T-helper 2 cell treated with Interferon-gamma antibody and Interleukin-4, amounts not matched to agents 100 ng/mL and 5 ng/mL, for 36 hours (primary cell): ENCODE data around the gene TARBP1. TPM values are rescaled to one million over a fixed set of nuclear protein-coding genes. Genes with fewer than 3 reads are reported as not detected.
"Not testable (repeated sequence)": the region's sequence is repeated elsewhere in the genome, so short reads cannot be mapped to it uniquely, and the experiment has no call there.

Experiments used
- intact Hi-C: fragments of 100-400 bp; cut with micrococcal nuclease; formaldehyde crosslinking; loops from one replicate; pipeline ENCODE4 v1.15.1; 2023
- total RNA-seq: library from RNA; stranded (reverse); gene quantifications from 2 replicates; pipeline ENCODE4 v1.2.3, GENCODE V29; 2022

The TARBP1 gene
- total RNA-seq, 1 donor from 2014 or later = 55.8 TPM

DNA sequence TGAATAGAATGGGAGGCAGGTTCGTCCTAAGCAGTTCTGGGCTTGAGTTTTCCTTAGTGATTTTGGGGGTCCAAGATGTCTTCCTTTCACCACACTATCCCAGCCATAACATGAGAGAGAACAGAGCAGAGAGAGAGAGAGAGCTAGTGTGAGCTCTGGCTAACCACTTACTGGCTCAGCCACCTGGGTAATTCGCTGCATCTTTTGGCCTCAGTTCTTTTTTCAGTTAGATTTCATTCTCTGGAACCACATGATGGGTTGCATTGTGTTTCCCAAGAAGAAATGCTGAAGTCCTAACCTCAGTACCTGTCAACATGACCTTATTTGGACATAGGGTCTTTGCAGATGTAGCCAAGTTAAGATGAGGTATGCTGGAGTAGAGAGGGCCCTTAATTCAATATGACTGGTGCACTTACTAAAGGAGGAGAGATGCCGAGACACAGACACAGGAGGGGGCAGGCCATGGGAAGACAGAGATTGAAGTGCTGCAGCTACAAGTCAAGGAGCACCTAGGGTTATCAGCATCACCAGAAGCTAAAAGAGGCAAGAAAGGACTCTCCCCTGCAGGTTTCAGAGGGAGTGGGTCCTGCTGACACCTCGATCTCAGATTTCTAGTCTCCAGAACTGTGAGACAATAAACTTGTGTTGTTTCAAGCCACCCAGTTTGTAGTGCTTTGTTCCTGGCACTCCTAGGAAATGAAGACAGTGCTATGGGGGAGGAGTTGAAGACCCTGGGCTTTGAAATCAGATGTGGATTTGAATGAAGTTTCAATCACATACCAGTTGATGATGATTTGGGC, 26.2 kb upstream of the TARBP1 start:
- intact Hi-C loops = no loop called here

GRCh38 chr1:234504251-234504650, 25.3 kb upstream of the TARBP1 start:
- intact Hi-C loops = not testable (repeated sequence)

GRCh38 chr1:234503193-234504050, 24.4 kb upstream of the TARBP1 start:
- intact Hi-C loops = no loop called here

GRCh38 chr1:234502785-234503184, 23.8 kb upstream of the TARBP1 start:
- intact Hi-C loops = no loop called here

DNA sequence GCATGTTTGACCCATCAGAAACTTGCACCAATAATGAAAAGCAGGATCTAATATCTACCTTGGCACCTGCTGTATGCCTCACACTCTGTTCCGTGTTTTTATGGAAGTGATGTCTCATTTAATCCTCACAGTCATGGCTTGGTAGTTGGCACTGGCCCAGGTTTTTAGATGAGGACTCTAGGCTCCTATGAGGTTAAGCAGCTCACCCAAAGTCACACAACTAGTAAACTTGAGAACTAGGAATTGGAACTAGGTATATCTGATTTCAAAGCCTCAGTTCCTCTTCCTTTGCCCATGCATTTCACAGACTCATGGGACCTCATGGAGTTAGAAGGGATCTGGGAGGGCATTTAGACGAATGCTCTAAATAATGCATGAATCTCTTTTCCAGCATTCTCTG, 21.3 kb upstream of the TARBP1 start:
- intact Hi-C loops = no loop called here

GRCh38 chr1:234499943-234500245, 20.9 kb upstream of the TARBP1 start:
- intact Hi-C loops = loop anchor here (1.0 to 10.0 kb wide), 9 partner anchors 13 to 917 kb away; no protein-coding TSS in a partner anchor

DNA sequence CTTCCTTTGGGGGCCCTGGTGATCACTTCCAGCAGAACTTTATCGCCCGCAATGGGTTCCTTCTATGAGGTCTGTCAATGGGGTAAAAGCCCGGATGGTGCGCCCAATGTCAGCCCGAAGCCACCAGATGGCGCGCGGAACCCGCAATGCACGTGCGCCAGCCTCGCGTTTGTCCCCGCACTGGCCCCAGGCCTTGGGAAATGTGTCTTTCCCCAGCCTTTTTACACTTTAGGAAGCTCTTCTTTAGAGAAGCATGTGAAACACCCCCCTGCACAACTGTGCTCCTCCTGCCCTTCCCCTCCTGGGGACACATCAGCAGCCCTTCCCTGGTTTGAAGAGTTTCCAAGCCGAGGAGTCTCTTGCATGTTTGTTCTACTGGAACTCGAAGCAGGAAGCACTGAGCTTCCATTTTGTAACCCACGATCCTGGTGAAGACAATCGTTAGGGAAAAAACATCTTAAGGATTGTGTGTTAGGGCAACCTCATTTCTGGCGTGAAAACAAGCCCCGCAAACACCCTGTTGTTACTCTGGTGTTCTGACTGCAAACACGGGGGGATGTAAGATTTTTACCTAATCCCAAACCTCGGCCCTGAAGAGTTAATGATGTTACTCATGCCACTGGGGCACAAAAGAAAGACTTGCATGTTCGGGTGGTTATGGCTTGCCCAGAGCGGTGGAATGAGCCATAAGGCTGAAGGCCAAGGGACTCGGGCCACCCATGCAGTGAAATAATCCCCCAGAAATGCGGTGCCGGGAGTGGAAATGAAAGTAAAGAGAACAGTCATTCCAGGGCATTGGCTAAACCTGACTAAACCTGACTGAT, 20.4 kb upstream of the TARBP1 start:
- intact Hi-C loops = loop anchor here (1.0 to 10.0 kb wide), 9 partner anchors 12 to 918 kb away; no protein-coding TSS in a partner anchor

- intact Hi-C loops = loop anchor here (1.0 to 10.0 kb wide), 9 partner anchors 11 to 919 kb away; no protein-coding TSS in a partner anchor
These were observed 19.6 kb upstream of the TARBP1 start for GRCh38 chr1:234498448-234499118.

- intact Hi-C loops = loop anchor here (5.0 to 10.0 kb wide), 4 partner anchors 347 to 920 kb away; no protein-coding TSS in a partner anchor
These were observed 18.6 kb upstream of the TARBP1 start for GRCh38 chr1:234497589-234497988.

DNA sequence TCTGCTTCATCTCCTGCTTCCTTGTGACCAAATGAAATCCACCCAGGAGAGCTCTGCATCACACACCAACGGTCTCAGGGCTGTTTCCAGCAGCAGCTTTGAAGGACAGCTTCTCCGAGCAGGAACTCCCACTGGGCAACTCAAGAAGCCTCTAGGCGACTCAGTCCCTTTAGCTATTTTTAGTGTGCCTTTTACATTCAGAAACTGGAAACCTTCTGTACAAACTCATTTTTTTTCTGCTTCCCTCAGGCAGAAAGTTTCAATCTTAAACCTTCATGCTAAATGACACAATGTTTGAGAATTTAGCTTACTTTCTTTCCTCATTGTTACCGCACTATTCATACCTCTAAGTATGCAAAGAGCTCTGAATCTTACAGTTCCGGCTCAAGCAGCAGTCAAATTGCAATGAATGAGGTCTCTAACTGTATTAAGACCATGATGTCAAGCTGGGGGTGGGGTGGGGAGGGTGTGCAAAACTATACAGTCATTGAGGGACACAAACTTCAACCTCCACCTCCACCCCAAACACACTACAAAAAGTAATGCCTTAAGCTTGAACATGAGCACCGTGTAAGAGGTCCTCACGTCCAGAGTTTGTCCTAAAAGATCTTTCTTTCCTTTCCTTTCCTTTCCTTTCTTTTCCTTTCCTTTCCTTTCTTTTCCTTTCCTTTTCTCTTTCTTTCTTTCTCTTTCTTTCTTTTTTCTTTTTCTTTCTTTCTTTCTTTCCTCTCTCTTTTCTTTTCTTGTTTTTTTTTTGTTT, 16.4 kb upstream of the TARBP1 start:
- intact Hi-C loops = loop anchor here (5.0 to 10.0 kb wide), 4 partner anchors 349 to 922 kb away; no protein-coding TSS in a partner anchor

GRCh38 chr1:234494049-234494448, 15.1 kb upstream of the TARBP1 start:
- intact Hi-C loops = loop anchor here (10.0 kb wide), 1 partner anchor 351 kb away; no protein-coding TSS in a partner anchor

GRCh38 chr1:234490793-234491479, 12.0 kb upstream of the TARBP1 start:
- intact Hi-C loops = loop anchor here (10.0 kb wide), 1 partner anchor 354 kb away; no protein-coding TSS in a partner anchor

DNA sequence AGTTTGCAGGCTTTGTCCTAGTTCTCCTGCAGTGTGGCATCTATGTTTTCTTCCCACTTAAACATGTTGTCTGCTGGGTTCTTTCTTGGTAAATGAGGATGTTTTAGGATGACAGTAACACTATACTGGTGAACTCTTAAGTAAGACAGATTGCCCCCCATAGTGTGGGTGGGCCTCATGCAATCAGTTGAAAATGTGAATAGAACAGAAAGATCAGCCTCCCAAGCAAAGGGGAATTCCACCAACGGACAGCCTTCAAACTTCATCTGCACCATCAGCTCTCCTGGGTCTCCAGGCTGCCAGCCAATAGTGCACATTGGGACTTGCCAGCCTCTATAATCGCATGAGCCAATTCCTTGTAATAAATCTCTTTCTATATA, 10.7 kb upstream of the TARBP1 start:
- intact Hi-C loops = loop anchor here (10.0 kb wide), 1 partner anchor 355 kb away; no protein-coding TSS in a partner anchor

- intact Hi-C loops = no loop called here
These were observed 10.2 kb upstream of the TARBP1 start for GRCh38 chr1:234489007-234489697.

GRCh38 chr1:234488054-234489006, 9.4 kb upstream of the TARBP1 start:
- intact Hi-C loops = no loop called here

GRCh38 chr1:234486858-234487840, 8.2 kb upstream of the TARBP1 start:
- intact Hi-C loops = loop anchor here (1.0 kb wide), 2 partner anchors 12 to 596 kb away; no protein-coding TSS in a partner anchor
